Measurements from ENCODE around the gene RPL13A. TPM values are rescaled to one million over a fixed set of nuclear protein-coding genes. Genes with fewer than 3 reads are reported as not detected.
A peak's percentile ranks its signal among the peaks of the same experiment; 100 is the strongest.

Gene RPL13A
- total RNA-seq, 4 donors from 2014 or later = 1,269 to 3,399 (median 2,205) TPM

DNA sequence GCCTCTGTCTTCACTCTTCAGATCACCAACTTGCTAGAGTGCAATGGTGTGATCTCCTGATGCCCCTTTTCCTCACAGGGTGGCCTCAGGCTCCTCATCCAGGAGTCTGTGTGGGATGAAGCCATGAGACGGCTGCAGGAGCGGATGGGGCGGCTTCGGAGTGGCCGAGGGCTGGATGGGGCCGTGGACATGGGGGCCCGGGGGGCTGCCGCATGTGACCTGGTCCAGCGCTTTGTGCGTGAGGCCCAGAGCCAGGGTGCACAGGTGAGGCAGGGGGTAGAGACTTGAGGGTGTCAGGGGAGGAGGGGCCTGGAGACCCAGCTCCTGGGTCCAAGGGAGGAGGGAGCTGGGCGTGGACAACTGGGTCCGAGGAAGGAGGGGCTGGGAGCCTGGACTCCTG is 24.9 kb upstream of the RPL13A start:
- H3K9me3 ChIP-seq = no peaks in the 10 kb centered on the region
- no peak overlapping the region for H3K27ac ChIP-seq
- no peak for ATAC-seq
- H3K4me1 ChIP-seq = peaks cover 0 to 5% (median 4%) of the 10 kb centered on the region in 3 donors
- WGBS, 2 donors (ENCODE audit: low coverage in 1 of 2) = no CpG with 5 or more reads among the region's 12 CpGs
- no peak overlapping the region for H3K4me3 ChIP-seq
- no peaks in the 10 kb centered on the region for H3K27me3 ChIP-seq
- peaks cover 0 to 82% of the 10 kb centered on the region in 2 donors for H3K36me3 ChIP-seq
- TF ChIP-seq POLR2A (IDR thresholded peaks at IDR 0.05) = no peak
- no peak for TF ChIP-seq EP300 (IDR thresholded peaks at IDR 0.05)
- TF ChIP-seq, protein P1, sequence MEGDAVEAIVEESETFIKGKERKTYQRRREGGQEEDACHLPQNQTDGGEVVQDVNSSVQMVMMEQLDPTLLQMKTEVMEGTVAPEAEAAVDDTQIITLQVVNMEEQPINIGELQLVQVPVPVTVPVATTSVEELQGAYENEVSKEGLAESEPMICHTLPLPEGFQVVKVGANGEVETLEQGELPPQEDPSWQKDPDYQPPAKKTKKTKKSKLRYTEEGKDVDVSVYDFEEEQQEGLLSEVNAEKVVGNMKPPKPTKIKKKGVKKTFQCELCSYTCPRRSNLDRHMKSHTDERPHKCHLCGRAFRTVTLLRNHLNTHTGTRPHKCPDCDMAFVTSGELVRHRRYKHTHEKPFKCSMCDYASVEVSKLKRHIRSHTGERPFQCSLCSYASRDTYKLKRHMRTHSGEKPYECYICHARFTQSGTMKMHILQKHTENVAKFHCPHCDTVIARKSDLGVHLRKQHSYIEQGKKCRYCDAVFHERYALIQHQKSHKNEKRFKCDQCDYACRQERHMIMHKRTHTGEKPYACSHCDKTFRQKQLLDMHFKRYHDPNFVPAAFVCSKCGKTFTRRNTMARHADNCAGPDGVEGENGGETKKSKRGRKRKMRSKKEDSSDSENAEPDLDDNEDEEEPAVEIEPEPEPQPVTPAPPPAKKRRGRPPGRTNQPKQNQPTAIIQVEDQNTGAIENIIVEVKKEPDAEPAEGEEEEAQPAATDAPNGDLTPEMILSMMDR (IDR thresholded peaks at IDR 0.05) = no peak
- no peak for TF ChIP-seq POLR2AphosphoS5 (IDR thresholded peaks at IDR 0.05)

DNA sequence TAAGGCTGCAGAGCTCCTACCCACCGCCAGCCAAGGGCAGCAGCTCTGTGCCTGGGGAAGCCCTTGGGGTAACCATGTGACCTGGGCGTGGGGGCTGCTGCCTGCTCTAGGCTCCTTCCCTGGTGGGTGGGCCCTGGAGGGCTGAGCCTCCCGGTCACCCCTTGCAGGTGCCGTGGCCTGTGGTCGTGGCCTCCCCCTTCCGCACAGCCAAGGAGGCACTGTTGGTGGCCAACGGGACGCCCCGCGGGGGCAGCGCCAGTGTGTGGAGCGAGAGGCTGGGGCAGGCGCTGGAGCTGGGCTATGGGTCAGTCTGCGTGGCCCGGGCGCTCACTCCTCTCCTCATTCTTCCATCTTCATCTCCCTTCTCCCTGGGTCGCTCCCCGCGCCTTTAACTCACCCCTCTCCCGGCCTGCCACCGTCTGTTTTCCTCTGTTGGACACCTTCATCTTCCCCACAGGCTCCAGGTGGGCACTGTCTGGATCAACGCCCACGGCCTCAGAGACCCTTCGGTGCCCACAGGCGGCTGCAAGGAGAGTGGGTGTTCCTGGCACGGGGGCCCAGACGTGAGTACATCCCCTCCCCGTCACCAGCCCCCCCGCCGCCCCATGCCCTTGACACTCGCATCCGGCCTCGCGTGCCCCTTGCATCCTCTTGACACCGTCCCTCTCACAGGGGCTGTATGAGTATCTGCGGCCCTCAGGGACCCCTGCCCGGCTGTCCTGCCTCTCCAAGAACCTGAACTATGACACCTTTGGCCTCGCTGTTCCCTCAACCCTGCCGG is 23.3 kb upstream of the RPL13A start:
- peaks cover 0 to 9% (median 6%) of the 10 kb centered on the region in 3 donors for H3K4me1 ChIP-seq
- H3K27ac ChIP-seq = no peak overlapping the region
- H3K4me3 ChIP-seq = no peak overlapping the region
- H3K27me3 ChIP-seq = no peaks in the 10 kb centered on the region
- no peaks in the 10 kb centered on the region for H3K9me3 ChIP-seq
- ATAC-seq = no peak
- 90 to 91% methylated on average over 21 to 33 of the region's 39 CpGs for WGBS, 2 donors (ENCODE audit: low coverage in 1 of 2)
- no peak for TF ChIP-seq EP300 (IDR thresholded peaks at IDR 0.05)
- no peak for TF ChIP-seq POLR2A (IDR thresholded peaks at IDR 0.05)
- TF ChIP-seq POLR2AphosphoS5 (IDR thresholded peaks at IDR 0.05) = no peak
- TF ChIP-seq, protein P1 (IDR thresholded peaks at IDR 0.05) = no peak
- peaks cover 0 to 84% of the 10 kb centered on the region in 2 donors for H3K36me3 ChIP-seq

DNA sequence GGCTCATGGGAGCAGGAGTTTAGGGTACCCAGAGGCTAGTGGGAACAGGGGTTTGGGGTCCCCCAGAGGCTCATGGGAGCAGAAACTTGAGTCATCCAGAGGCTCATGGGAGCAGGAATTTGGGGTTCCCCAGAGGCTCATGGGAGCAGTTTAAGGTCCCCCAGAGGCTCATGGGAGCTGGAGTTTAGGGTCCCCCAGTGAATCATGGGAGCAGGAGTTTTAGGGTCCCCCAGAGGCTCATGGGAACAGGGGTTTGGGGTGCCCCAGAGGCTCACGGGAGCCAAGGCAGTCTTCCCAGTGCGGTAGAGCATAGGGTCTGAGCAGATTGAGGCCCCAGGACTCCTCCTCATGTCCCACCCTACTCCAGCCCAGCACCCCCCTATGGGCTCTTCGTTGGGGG is 22.0 kb upstream of the RPL13A start:
- Histone ChIP-seq H3K27me3 (no peaks in the 10 kb centered on the region), H3K27ac (no peak overlapping the region), H3K4me1 (peaks cover 0 to 16% (median 13%) of the 10 kb centered on the region in 3 donors), H3K9me3 (no peaks in the 10 kb centered on the region), H3K36me3 (peaks cover 0 to 81% of the 10 kb centered on the region in 2 donors), H3K4me3 (no peak overlapping the region)
- 100% methylated on average over 2 of the region's 3 CpGs; no CpG with 5 or more reads in 1 of the 2 donors for WGBS, 2 donors (ENCODE audit: low coverage in 1 of 2)
- TF ChIP-seq POLR2AphosphoS5 (IDR thresholded peaks at IDR 0.05) (no peak), EP300 (IDR thresholded peaks at IDR 0.05) (no peak), POLR2A (IDR thresholded peaks at IDR 0.05) (no peak)
- TF ChIP-seq, protein P1 (IDR thresholded peaks at IDR 0.05) = no peak
- no peak for ATAC-seq

DNA sequence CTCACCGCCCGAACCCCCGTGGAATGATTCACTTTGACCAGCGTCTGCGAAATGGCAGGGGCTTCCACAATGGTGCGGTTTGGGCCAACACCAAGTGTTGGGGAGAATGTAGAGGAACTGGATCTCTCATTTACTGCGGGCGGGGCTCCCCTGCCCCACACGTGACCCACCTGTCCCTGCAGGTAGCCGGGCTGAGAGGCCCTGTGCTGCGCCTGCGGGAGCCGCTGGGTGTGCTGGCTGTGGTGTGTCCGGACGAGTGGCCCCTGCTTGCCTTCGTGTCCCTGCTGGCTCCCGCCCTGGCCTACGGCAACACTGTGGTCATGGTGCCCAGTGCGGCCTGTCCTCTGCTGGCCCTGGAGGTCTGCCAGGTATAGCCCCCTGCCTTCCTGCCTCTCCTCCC is 19.2 kb upstream of the RPL13A start:
- Histone ChIP-seq H3K4me3 (no peak overlapping the region), H3K4me1 (peaks cover 0 to 20% (median 13%) of the 10 kb centered on the region in 3 donors), H3K27me3 (no peaks in the 10 kb centered on the region), H3K9me3 (no peaks in the 10 kb centered on the region), H3K36me3 (peaks cover 0 to 65% of the 10 kb centered on the region in 2 donors), H3K27ac (peak overlapping the region in 3 of 4 donors; percentile 65 to 82 (median 79))
- ATAC-seq = no peak
- TF ChIP-seq POLR2A (IDR thresholded peaks at IDR 0.05) = no peak
- WGBS, 2 donors (ENCODE audit: low coverage in 1 of 2) = 93 to 100% methylated on average over 4 to 6 of the region's 19 CpGs

DNA sequence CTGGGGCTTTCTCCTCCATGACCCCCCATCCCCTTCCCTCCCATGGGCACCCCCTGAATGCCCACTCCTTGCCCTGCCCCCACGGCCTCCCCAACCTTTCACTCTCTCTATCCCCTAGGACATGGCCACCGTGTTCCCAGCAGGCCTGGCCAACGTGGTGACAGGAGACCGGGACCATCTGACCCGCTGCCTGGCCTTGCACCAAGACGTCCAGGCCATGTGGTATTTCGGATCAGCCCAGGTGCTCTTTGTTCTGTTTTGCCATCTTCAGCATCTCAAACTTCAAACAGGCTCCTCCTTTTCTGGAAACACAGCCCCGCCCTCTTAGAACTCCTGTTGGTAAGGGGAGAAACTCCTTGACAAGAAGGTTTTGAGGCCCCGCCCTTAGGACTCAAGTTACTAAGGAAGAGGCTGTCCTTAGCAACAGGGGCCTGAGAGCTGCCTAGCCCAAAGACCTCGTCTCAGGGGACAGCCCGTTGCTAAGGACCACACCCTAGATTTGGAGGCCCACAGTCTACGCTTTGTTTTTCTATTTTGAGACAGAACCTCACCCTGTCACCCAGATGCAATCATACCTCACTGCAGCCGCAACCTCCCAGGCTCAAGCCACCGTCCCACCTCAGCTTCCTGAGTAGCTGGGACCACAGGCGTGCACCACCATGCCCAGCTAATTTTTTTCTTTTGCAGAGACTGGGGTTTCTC is 18.5 kb upstream of the RPL13A start:
- TF ChIP-seq EP300 (IDR thresholded peaks at IDR 0.05) = no peak
- no peak for TF ChIP-seq POLR2AphosphoS5 (IDR thresholded peaks at IDR 0.05)
- TF ChIP-seq, protein P1 (IDR thresholded peaks at IDR 0.05) = no peak
- TF ChIP-seq POLR2A (IDR thresholded peaks at IDR 0.05) = no peak
- Histone ChIP-seq H3K27me3 (no peaks in the 10 kb centered on the region), H3K27ac (peak overlapping the region in 3 of 4 donors; percentile 65 to 82 (median 79)), H3K4me3 (no peak overlapping the region), H3K36me3 (peaks cover 0 to 62% of the 10 kb centered on the region in 2 donors), H3K4me1 (peaks cover 0 to 27% (median 20%) of the 10 kb centered on the region in 3 donors), H3K9me3 (no peaks in the 10 kb centered on the region)
- WGBS, 2 donors (ENCODE audit: low coverage in 1 of 2) = 43 to 52% methylated on average over 7 of the region's 15 CpGs
- ATAC-seq = peak; percentile 93

Measured in gastroesophageal sphincter (tissue), 4 donors.